Fibroblast of gingiva (primary cell): ENCODE measurements around the gene FAM90A26.
"Not testable (repeated sequence)": the region's sequence is repeated elsewhere in the genome, so short reads cannot be mapped to it uniquely, and the experiment has no call there.

ENCODE experiments used
- DNase-seq: peaks from one replicate; pipeline ENCODE4 v3.0.0-alpha.2; 2011; ENCODE audit warnings: low read depth

Gene FAM90A26

DNA sequence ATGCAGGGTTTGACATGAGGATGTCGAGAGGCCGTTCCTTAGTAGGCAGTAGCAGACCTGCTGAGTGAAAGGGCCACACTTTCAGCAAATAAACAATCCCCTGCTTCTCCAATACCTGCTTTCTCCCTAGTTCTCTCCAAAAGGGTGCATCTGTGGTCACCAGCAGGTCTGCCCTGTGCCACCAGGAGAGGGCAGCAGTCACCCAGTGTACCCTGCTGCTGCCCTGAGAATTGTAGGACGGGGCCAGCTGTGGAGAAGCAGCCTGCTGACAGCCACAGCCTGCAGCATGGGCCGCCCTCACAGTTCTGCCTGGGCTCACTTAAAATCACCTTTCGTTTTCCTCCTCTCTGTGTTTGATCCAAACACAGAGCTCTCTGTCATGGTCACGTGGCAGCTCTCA, 11.8 kb upstream of the FAM90A26 start:
- not testable (repeated sequence) for DNase-seq

DNA sequence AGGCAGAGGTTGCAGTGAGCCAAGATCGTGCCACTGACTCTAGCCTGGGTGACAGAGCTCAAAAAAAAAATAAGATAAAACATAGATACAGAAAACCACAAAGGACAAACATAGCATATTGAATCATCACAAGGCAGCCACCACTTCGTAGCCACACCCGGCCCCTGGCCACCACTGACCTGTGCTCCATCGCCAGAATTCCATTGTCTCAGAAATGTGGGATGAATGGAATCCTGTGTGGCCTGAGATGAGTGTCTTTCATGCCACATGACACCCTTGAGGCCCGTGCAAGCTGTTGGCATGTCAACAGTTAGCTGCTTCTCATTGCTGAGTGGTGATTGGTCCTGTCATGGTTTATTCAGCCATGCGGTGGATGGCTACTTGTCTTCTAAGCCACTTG, 10.2 kb upstream of the FAM90A26 start:
- not testable (repeated sequence) for DNase-seq

DNA sequence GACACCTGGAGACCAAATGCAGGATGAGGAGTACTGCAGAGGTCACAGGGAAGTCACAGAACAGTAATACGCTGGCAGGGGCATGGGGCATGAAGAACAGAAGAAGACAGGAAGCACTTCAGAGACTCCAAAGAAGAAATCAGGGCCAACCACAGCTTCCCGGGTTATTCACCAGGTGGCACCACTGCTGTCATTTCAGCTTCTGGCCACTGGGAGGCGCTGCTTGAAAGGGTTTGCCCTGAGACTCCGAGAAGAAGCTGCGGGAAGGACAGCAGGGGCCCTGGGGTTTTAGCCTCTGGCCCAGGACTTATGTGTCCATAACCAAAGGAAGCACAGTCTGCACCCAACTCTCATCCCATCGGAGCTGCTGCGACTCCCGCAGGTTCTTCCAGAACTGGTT, 4.2 kb upstream of the FAM90A26 start:
- DNase-seq, result not testable (repeated sequence)

DNA sequence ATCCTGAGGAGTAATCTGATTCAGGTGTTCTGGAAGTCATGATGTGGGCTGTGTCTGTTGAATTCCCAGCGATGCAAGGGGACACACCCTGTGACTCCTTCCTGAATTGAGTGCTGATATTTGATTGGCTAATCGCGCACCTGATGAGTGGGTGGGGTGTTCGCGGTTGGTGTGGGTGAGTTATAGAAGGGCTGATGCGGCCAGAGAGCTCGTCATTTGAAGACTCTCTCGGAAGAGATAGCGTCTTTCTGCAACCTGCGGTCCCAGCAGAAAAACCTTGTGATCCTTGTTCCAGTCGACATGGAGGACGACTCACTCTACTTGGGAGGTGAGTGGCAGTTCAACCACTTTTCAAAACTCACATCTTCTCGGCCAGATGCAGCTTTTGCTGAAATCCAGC, 40.1 kb downstream of the FAM90A26 start, which contains the start of gene USP17L10:
Gene USP17L10 (plus strand): TSS at position 301 of the 400 bp plus-strand sequence. CDS start 0 bp downstream, at position 301.
- DNase-seq, result not testable (repeated sequence)

DNA sequence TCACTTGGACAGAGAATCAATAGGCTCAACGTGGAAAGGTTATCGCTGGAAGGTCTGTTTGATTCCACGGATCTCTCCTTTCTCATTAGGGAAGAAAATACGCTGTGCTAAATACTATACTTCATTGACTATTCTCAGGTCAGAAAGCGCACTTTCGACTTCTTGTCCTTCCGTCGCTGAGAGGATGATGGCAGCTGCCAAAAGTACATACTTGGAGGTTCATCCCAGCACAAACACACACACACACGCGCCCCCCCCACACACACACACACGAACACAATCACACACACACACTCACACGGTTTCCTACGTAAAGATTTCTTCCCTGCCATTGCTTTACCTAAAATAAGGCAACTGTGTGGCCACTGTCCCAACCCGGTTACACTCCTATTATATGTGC, 44.5 kb downstream of the FAM90A26 start:
- not testable (repeated sequence) for DNase-seq

DNA sequence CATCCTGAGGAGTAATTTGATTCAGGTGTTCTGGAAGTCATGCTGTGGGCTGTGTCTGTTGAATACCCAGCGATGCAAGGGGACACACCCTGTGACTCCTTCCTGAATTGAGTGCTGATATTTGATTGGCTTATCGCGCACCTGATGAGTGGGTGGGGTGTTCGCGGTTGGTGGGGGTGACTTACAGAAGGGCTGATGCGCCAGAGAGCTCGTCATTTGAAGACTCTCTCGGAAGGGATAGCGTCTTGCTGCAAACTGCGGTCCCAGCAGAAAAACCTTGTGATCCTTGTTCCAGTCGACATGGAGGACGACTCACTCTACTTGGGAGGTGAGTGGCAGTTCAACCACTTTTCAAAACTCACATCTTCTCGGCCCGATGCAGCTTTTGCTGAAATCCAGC, 44.9 kb downstream of the FAM90A26 start, which contains the start of gene USP17L11:
Gene USP17L11 (plus strand): TSS at position 301 of the 400 bp plus-strand sequence. CDS start 0 bp downstream, at position 301.
- not testable (repeated sequence) for DNase-seq

DNA sequence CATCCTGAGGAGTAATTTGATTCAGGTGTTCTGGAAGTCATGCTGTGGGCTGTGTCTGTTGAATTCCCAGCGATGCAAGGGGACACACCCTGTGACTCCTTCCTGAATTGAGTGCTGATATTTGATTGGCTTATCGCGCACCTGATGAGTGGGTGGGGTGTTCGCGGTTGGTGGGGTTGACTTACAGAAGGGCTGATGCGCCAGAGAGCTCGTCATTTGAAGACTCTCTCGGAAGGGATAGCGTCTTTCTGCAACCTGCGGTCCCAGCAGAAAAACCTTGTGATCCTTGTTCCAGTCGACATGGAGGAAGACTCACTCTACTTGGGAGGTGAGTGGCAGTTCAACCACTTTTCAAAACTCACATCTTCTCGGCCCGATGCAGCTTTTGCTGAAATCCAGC, 49.6 kb downstream of the FAM90A26 start, which contains the start of gene USP17L12:
Gene USP17L12 (plus strand): TSS at position 301 of the 400 bp plus-strand sequence. CDS start 0 bp downstream, at position 301.
- not testable (repeated sequence) for DNase-seq

DNA sequence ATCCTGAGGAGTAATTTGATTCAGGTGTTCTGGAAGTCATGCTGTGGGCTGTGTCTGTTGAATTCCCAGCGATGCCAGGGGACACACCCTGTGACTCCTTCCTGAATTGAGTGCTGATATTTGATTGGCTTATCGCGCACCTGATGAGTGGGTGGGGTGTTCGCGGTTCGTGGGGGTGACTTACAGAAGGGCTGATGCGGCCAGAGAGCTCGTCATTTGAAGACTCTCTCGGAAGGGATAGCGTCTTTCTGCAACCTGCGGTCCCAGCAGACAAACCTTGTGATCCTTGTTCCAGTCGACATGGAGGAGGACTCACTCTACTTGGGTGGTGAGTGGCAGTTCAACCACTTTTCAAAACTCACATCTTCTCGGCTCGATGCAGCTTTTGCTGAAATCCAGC, 54.4 kb downstream of the FAM90A26 start, which contains the start of gene USP17L13:
Gene USP17L13 (plus strand): TSS at position 301 of the 400 bp plus-strand sequence. CDS start 0 bp downstream, at position 301.
- not testable (repeated sequence) for DNase-seq
